ENCODE results near the gene TMEM117.

DNA sequence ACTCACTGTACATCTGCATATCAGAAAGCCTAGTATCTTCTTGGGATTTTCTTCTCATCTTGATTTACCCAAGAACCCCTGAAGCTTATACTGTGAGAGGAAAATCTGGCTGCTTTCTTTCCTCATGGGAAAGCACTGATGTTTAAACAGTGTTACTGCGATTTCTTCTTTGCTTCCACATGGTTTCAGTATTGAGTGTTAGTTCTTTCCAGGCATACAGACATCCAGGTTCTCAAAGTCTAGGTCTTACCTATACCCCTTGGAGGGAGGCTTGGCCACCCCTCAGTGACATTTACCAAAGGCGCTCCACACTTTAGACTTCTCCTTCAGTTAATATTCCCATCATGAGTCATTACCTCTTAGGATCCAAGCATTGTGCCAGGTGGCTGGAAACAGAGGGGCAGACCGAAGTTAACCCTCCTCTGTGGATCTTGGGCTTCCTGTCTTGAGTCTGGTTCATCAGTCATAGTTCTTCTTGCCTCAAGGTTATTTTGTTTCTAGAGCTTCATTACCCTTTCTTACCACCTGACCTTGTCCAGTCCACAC lies 79.1 kb downstream of the TMEM117 start:
- TF ChIP-seq, protein P1, sequence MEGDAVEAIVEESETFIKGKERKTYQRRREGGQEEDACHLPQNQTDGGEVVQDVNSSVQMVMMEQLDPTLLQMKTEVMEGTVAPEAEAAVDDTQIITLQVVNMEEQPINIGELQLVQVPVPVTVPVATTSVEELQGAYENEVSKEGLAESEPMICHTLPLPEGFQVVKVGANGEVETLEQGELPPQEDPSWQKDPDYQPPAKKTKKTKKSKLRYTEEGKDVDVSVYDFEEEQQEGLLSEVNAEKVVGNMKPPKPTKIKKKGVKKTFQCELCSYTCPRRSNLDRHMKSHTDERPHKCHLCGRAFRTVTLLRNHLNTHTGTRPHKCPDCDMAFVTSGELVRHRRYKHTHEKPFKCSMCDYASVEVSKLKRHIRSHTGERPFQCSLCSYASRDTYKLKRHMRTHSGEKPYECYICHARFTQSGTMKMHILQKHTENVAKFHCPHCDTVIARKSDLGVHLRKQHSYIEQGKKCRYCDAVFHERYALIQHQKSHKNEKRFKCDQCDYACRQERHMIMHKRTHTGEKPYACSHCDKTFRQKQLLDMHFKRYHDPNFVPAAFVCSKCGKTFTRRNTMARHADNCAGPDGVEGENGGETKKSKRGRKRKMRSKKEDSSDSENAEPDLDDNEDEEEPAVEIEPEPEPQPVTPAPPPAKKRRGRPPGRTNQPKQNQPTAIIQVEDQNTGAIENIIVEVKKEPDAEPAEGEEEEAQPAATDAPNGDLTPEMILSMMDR (IDR thresholded peaks at IDR 0.05): no peak
- TF ChIP-seq POLR2A (IDR thresholded peaks at IDR 0.05): no peak
- no peak for TF ChIP-seq EP300 (IDR thresholded peaks at IDR 0.05)

Data from tibial nerve (tissue), 4 donors.